Tibial nerve (tissue), 4 donors: ENCODE results near the gene TRIM39.

Experiments
- EP300 ChIP-seq, 2 donors: sonication (generic); formaldehyde crosslinking; IDR thresholded peaks; one replicate each; pipeline ENCODE4 v1.6.1; 2017; ENCODE audit warnings: antibody characterized with exemption in 2 of 2, mild to moderate bottlenecking in 1 of 2
- POLR2A ChIP-seq, 2 donors: fragments of 450-650 bp; IDR thresholded peaks; one replicate each; pipeline ENCODE4 v1.6.1; 2017; ENCODE audit warnings: antibody characterized with exemption in 2 of 2, mild to moderate bottlenecking in 2 of 2, moderate library complexity in 2 of 2
- TF ChIP-seq, protein P1 (sequence below), 5 experiments: fragments of 200-600 bp in 3 of 5; fragments of 450-650 bp in 2 of 5; sonication (generic) in 3 of 5; IDR thresholded peaks; one replicate each; pipeline ENCODE4 v1.5.1; 2016 to 2019; ENCODE audit warnings: antibody characterized with exemption in 5 of 5, mild to moderate bottlenecking in 3 of 5, moderate library complexity in 2 of 5

DNA sequence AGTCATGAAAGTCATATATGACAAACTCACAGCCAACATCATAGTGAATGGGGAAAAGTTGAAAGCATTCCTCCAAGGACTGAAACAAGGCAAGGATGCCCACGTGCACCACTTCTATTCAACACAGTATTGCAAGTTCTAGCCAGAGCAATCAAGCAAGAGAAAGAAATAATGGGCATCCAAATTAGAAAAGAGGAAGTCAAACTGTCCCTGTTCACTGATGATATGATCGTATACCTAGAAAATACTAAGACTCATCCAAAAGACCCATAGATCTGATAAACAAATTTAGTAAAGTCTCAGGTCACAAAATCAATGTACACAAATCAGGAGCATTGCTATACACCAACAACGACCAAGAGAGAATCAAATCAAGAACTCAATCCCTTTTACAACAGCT is 59.4 kb downstream of the TRIM39 start:
- TF ChIP-seq, protein P1, sequence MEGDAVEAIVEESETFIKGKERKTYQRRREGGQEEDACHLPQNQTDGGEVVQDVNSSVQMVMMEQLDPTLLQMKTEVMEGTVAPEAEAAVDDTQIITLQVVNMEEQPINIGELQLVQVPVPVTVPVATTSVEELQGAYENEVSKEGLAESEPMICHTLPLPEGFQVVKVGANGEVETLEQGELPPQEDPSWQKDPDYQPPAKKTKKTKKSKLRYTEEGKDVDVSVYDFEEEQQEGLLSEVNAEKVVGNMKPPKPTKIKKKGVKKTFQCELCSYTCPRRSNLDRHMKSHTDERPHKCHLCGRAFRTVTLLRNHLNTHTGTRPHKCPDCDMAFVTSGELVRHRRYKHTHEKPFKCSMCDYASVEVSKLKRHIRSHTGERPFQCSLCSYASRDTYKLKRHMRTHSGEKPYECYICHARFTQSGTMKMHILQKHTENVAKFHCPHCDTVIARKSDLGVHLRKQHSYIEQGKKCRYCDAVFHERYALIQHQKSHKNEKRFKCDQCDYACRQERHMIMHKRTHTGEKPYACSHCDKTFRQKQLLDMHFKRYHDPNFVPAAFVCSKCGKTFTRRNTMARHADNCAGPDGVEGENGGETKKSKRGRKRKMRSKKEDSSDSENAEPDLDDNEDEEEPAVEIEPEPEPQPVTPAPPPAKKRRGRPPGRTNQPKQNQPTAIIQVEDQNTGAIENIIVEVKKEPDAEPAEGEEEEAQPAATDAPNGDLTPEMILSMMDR (IDR thresholded peaks at IDR 0.05) = no peak
- TF ChIP-seq POLR2A (IDR thresholded peaks at IDR 0.05) = no peak
- TF ChIP-seq EP300 (IDR thresholded peaks at IDR 0.05) = no peak
